Liver (tissue), 3 donors: ENCODE data around the gene ARHGEF7.

Experiments used
- RAD21 ChIP-seq, 2 donors: IDR thresholded peaks; 2 replicates each; pipeline ENCODE4 v1.6.1; 2016; ENCODE audit warnings: antibody characterized with exemption in 2 of 2, mild to moderate bottlenecking in 2 of 2
- SP1 ChIP-seq: IDR thresholded peaks from 2 replicates; pipeline ENCODE4 v1.6.1; 2018; ENCODE audit warnings: antibody characterized with exemption, mild to moderate bottlenecking
- TF ChIP-seq, protein P1 (sequence below): fragments of 150-350 bp; IDR thresholded peaks from 2 replicates; pipeline ENCODE4 v1.5.1; 2017; ENCODE audit warnings: improper control_type of control experiment, low read depth, low read length; ENCODE audit not compliant: missing input control
- TF ChIP-seq, protein P2 (sequence below): IDR thresholded peaks from 2 replicates; pipeline ENCODE4 v1.6.1; 2016; ENCODE audit warnings: antibody characterized with exemption
- donor health status: healthy.
- donor health status: healthy.

DNA sequence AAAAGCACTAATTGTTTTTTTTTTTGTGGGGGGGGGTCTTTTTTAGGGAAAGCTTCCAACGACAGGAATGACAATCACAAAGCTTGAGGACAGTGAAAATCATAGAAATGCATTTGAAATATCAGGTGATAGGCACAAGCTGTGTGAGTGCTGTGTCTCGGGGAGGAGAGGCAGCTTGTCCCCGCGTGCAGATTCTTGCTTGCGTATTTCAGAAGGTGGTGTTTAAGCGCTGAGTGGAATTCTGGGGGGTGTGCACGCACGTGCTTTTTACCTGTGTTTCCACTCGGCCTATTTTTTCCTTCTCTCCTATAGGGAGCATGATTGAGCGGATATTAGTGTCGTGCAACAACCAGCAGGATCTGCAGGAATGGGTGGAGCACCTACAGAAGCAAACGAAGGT lies 165.1 kb downstream of the ARHGEF7 start:
- TF ChIP-seq, protein P1, sequence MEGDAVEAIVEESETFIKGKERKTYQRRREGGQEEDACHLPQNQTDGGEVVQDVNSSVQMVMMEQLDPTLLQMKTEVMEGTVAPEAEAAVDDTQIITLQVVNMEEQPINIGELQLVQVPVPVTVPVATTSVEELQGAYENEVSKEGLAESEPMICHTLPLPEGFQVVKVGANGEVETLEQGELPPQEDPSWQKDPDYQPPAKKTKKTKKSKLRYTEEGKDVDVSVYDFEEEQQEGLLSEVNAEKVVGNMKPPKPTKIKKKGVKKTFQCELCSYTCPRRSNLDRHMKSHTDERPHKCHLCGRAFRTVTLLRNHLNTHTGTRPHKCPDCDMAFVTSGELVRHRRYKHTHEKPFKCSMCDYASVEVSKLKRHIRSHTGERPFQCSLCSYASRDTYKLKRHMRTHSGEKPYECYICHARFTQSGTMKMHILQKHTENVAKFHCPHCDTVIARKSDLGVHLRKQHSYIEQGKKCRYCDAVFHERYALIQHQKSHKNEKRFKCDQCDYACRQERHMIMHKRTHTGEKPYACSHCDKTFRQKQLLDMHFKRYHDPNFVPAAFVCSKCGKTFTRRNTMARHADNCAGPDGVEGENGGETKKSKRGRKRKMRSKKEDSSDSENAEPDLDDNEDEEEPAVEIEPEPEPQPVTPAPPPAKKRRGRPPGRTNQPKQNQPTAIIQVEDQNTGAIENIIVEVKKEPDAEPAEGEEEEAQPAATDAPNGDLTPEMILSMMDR = no peak
- TF ChIP-seq RAD21 (IDR thresholded peaks at IDR 0.05) (no peak), SP1 (no peak)
- TF ChIP-seq, protein P2, sequence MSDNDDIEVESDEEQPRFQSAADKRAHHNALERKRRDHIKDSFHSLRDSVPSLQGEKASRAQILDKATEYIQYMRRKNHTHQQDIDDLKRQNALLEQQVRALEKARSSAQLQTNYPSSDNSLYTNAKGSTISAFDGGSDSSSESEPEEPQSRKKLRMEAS = no peak
